HG03378 (cell line): ENCODE results near the gene SFMBT2.
"Not testable (repeated sequence)": the region's sequence is repeated elsewhere in the genome, so short reads cannot be mapped to it uniquely, and the experiment has no call there.

Source experiments
- ATAC-seq: cut with Tn5 transposase; IDR thresholded peaks from one replicate; pipeline ENCODE4 v1.9.1; 2021; ENCODE audit warnings: mild to moderate bottlenecking, moderate library complexity; ENCODE audit not compliant: unreplicated experiment

The SFMBT2 gene

DNA sequence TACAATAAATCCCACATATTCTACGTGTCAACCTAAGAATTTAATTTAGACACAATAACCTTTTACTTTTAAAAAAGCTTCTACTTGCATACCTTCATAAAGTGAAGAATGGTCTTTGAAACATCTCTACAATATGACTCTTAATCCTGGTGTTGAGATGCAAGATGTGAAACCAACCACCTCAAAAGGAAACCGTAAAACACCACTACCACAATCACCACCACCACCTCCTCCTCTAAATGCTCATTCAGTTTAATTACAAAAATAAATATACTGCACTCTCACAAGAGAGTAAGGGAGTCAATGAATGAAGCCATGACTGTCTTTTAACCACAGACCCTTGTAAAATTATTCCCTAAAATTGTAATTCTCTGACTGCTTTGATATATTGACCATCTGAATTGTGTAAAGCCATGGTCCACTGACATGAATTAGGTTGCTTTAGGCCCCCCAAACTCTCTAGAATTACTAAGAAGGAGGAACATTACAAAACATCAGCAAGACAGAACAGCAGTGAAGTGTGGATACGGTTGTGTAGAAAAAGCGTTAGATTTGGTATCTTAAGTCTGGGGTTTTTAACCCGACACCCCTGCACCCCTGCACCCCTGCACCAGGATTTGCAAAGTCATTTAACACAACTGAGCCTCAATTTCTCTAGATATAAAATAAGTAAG lies 171.4 kb downstream of the SFMBT2 start:
- ATAC-seq: peak; percentile 78

- no peak for ATAC-seq
Observed at GRCh38 chr10:7235376-7235775, 175.5 kb downstream of the SFMBT2 start.

GRCh38 chr10:7234109-7234508 lies 176.7 kb downstream of the SFMBT2 start:
- ATAC-seq: no peak

DNA sequence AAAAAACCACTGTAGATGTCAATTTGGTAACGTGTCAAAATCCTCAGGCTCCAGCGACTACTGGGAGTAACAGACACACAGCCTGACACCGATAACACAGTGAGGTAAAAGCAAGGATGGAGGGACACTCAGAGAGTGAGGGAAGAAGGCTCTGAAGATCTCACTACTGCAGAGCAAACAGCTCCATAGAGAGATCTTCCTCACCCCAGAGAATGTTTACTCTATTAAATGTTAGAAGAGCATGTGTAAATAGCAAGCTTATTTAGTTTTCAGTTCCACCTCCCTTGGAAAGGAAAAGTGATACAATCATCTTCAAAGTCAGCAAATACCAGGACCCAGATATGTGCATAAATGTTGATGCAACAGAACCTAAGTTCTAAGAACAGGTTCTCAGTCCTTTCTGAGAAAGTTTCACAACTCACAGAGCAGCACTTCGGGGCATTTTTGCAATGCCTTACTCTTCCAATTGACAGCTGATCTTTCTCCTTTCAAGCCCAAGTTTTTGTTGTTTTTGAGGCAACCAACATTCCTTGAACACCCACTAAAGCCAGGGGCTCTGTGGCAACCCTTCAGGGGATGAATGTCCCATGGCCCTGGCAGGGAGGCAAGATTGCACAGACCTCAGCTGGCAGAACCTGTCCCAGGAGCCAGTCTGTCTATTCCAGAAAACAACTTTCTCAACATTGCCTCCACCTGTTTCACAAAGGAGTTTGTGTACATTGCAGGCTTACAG lies 177.4 kb downstream of the SFMBT2 start:
- ATAC-seq: no peak

- ATAC-seq: no peak
Observed at GRCh38 chr10:7231509-7232414, 179.1 kb downstream of the SFMBT2 start.

DNA sequence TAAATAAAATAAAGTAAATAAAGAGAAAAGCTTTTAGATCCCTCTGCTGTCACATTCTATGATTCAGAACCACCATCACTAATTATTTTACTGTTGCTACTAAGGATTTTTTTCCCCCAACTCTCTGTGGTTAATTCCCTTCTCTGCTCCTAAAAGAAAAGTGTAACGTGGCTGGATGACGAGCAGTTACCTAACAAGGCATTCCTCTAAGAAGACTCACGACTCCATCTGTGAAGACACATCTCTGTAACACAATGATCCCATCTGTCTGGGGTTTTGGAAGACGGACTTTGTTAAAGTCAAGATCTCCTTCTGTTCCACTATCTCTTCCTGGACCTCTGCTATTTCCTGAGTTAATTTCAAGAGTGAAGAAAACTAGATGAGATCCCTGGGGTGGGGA lies 179.9 kb downstream of the SFMBT2 start:
- no peak for ATAC-seq

DNA sequence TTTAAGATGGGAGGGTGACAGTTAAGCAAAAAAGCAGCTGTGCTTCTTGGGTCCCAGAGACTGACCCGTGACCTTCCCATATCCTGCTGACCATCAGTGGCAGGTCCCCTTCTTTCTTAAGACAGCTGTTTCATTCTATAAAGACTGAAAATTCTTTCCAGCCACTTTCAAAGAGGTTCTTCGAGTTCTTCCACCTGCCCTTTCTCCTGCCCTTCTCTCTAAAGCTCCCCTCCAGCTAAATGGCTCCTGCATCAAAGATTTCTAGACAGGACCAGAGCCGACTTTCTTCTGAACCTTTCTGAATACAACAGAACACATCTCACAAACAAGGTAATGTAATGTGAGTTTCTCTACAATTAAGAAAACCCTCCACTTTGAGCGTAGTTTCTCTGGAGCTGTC lies 180.8 kb downstream of the SFMBT2 start:
- no peak for ATAC-seq

GRCh38 chr10:7225133-7225532 lies 185.7 kb downstream of the SFMBT2 start:
- no peak for ATAC-seq

DNA sequence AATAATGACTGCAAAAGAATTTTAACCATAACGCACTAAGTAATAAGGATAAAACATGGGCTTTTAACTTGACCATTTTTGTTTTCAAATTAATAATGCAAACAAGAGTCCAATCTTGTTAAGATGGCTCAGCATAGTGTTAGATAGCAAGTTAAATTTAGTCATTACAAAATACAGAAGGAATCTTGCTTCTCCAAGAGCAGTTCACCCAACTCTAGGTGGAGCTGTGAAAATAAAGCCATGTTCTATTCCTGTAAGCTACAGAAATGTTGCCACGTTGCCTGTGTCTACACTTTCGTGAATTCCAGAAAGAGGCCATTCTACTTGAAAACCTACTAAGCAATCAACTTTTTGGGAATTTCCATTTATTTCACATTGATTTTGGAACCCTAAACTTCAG lies 191.9 kb downstream of the SFMBT2 start:
- ATAC-seq: no peak

- ATAC-seq: not testable (repeated sequence)
Observed at GRCh38 chr10:7212696-7213095, 198.1 kb downstream of the SFMBT2 start.

GRCh38 chr10:7211857-7212577 lies 198.8 kb downstream of the SFMBT2 start:
- no peak for ATAC-seq

- no peak for ATAC-seq
Observed at GRCh38 chr10:7210516-7210915, 200.3 kb downstream of the SFMBT2 start.

DNA sequence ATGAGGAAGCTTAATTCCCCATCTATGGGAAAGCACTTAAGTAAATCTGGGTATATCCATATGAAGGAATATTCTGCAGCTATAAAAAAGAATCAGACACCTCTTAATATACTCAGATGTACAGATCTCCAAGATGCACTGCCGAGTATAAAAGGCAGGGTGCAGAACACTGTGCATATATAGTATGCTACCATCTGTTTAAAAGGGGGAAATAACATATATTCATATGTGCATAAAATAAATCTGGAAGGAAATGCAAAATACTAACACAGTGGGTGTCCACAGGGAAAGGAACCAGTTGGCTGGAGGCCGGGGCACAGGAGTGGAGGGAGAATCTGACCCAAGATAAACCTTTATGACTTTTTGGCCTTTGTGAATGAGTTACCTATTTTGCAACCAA lies 201.4 kb downstream of the SFMBT2 start:
- no peak for ATAC-seq

DNA sequence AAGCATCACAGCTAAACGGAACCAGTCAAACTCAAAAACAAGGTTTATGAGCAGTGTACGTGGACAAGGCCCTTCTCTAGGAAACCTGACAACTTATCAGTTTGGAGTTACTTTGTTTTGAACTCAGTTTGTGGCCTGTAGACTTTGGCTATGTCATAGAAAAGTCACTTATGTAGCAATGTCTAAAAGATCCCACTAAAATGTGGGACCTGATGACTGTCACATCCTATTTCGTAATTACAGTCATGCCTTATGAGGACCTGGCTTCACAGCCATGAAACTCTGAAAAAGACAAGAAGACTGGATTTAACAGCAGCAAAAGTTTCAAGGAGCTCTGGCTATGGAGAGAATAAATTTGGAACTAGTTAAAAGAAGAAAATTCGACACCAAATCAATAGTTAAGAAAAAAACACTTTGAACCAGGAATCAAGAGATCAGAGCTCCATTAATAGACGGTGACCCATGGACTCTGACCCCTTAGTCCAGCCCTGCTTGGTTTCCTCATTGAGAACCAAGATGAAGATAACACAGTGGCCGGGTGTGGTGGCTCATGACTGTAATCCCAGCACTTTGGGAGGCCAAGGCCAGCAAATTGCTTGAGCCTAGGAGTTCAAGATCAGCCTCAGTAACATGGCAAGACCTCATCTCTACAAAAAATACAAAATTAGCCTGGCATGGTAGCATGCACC lies 204.3 kb downstream of the SFMBT2 start:
- no peak for ATAC-seq

GRCh38 chr10:7205656-7206055 lies 205.2 kb downstream of the SFMBT2 start:
- ATAC-seq: no peak

GRCh38 chr10:7202793-7203355 lies 208.0 kb downstream of the SFMBT2 start:
- ATAC-seq: no peak

DNA sequence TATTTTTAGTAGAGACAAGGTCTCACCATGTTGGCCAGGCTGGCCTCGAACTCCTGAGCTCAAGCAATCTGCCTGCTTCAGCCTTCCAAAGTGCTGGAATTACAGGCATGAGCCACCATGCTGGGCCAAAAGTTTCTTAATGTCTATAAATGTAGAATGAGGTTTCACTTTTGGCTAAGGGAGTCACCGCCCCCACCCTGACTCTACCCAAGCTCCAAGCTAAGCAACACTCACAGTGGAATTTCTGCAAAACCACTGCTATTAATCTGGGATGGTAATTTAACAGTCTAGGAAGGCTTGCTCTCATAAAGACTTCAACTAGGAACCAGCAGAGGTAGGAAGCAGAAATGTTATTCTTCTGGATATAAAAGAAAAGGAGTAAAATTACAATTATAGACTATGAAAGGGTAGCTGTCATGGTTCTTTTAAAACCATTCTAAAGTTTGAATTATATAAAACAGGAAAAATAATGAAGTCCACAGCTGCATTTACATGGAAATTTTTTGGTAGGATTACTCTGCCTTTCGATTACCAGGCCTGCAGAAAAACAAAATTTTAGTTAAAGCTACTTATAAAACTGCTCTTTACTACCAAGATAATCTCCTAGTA lies 211.6 kb downstream of the SFMBT2 start:
- ATAC-seq: no peak

- no peak for ATAC-seq
Observed at GRCh38 chr10:7196284-7196683, 214.6 kb downstream of the SFMBT2 start.

- no peak for ATAC-seq
Observed at GRCh38 chr10:7195118-7195517, 215.7 kb downstream of the SFMBT2 start.

GRCh38 chr10:7194571-7194970 lies 216.3 kb downstream of the SFMBT2 start:
- ATAC-seq: no peak
